HPDE6-E6E7 (cell line): Measurements from ENCODE around the gene ABCA9.
"Not testable (repeated sequence)": the region's sequence is repeated elsewhere in the genome, so short reads cannot be mapped to it uniquely, and the experiment has no call there.

ENCODE experiments used
- DNase-seq: peaks from one replicate; pipeline ENCODE4 v3.0.0; 2011; ENCODE audit warnings: missing footprints; ENCODE audit errors: extremely low spot score

The ABCA9 gene

DNA sequence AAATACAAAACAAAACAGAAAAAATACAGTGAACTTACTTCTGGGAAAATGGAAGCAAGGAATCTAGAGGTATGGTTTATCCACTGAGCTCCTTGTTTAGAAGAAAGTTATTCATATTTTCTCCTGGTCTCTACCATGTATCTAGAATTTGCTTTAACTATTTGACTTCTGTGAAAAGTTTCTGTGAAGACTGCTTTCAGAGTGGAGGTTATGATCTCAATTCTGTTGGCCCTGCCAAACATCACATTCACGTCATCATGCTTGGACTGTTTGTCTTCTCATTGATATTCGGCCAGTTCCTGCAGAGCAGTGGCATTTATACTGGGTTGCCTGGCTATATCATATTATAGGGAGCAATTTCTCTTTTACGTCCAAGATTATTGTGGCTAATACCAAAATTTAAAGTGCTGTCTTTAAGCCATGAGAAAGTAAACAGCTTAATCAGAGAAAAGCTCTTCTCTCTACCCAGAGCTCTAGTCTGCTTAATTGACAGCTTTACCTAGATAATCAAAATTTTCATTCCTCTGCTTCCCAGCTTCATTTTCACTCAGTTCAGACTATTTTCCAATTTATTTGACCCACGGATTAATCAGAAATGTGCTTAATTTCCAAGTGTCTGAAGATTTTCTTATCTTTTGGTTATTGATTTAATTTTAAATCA, 105.4 kb downstream of the ABCA9 start, which contains the start of gene ABCA8:
Gene ABCA8, minus strand, starts transcription at position 212 of the 661 bp plus-strand sequence. CDS start 13,358 bp downstream, outside the sequence.
- DNase-seq: no peak

DNA sequence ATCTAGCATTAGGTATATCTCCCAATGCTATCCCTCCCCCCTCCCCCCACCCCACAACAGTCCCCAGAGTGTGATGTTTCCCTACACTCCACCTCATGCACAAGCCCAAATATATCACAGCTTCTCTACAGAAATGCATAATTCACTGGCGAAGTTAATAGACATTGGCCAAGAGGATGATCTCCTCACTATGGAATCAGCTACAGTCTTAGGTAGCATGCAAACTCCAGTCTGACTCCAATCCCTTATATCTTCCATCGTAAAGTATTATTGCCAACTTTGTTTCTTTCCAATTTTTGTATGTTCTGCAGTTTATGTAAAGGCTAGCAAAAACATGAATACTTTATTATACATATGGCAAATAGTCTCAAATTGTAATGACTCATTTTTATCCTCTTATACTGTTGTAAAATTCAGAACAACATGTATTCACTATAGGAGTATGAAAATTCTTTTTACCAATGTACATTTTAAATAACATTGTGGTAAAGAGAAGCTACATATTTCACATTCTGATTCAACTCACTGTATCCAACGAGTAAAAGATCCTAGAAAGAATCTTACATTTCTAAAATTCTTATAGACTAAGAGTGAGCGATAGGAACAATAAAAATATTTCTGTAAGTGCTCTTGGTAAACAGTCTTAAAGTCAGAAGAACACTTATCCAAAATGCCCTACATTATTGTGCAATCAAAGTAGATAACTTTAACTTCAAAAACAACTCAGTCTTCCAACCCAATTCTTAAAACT, 106.4 kb downstream of the ABCA9 start:
- no peak for DNase-seq

- DNase-seq: no peak
These were observed 107.3 kb downstream of the ABCA9 start for GRCh38 chr17:68953340-68953997.

DNA sequence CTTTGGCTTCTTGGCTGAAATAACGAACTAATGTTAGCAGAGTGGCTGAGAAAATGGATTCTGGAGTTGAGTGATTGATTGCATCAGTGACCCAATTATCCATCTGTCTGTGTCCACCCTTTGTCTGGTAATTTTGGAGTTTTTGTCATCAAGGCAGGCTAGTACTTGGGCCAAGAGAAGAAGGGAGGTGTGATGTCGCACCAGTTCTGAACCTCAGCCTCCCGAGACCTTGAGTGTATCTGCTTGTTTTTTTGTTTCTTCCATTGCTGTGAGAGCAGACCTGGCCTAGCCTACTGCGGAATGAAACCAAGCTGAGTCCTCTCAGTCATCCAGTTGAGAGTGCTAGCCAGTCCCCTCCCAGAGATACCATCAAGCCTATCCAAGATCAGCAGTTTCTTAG, 110.0 kb downstream of the ABCA9 start:
- DNase-seq: no peak

GRCh38 chr17:68947868-68948267, 112.9 kb downstream of the ABCA9 start:
- DNase-seq: not testable (repeated sequence)

GRCh38 chr17:68944435-68945035, 116.2 kb downstream of the ABCA9 start:
- DNase-seq: no peak

- DNase-seq: not testable (repeated sequence)
These were observed 116.9 kb downstream of the ABCA9 start for GRCh38 chr17:68943812-68944182.

DNA sequence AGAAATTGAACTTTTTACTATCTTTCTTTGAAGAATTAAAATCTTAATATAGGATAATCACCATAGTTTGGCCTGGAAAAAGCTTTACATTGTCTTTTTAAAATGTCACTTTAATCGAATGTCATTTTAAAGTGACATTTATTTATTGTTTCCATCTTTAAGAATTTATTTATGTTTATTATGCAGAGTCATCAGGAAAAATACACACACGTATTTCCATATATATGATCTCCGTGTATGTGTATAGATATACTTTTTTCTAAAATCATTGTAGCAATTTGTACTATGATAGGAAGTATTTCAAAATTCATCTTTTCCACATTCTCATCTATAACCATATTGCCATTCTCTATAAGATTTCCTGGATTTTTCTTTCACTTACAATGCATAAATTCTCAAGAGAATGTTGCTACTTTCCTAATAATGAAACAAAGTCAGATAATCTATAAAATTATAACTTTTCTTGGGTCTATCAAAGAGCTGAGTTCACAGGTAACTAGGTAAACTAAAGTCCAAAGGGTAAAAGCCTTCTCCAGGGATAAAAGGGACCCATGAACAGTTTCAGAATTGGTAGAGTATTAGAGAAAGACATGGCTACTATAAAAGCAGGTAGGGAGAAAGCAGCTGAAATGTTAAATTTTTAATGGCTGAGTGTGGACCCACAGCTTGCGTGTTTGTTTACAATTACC, 117.5 kb downstream of the ABCA9 start:
- no peak for DNase-seq

GRCh38 chr17:68942389-68942788, 118.3 kb downstream of the ABCA9 start:
- no peak for DNase-seq

DNA sequence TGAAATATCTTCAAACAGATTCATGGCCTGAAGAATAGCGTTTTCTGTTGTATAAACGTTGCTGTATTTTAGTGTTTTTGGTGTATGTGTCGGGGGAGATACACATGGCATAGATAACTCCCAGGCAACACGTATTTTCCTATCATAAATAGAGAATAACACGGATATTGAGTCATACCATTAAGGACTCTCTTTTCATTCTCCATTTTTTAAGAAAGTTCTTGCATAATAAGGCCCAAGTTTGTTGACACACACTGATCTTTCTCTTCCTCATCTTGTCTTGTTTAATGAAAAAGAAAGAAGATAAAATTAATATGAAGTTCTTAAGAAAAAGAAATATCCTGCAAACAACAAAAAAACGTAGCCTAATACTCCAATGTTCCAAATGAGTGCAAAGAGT, 119.0 kb downstream of the ABCA9 start:
- DNase-seq: no peak

DNA sequence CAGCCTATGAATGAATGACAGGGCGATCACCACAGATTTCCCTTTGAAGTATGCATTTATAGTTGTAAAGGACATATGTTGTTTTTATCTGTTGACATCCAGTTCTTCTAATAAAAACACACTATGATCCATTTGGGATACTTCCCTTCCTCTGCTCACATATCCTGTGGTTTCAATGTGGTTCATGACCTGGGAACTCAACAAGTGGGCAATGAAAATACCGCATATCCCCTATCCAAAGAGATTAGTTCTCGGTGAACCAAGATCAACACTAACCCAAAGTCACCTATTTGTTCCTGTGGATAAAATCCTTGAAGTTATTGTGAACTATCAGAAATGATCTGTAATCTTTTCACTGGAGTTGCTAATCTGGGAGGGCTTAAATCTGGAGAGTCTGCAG, 121.5 kb downstream of the ABCA9 start:
- no peak for DNase-seq

- DNase-seq: no peak
These were observed 122.7 kb downstream of the ABCA9 start for GRCh38 chr17:68937890-68938514.

- no peak for DNase-seq
These were observed 133.2 kb downstream of the ABCA9 start for GRCh38 chr17:68927516-68927915.

GRCh38 chr17:68924793-68925720, 135.7 kb downstream of the ABCA9 start:
- no peak for DNase-seq
